ENCODE data around the gene DAD1.

DAD1 gene

GRCh38 chr14:22533739-22534359 is 55.2 kb downstream of the DAD1 start:
- DNase-seq, result no peak

GRCh38 chr14:22533057-22533704 is 55.8 kb downstream of the DAD1 start:
- no peak for DNase-seq

- no peak for DNase-seq
Observed at GRCh38 chr14:22532345-22533056, 56.5 kb downstream of the DAD1 start.

- DNase-seq, result no peak
Observed at GRCh38 chr14:22531451-22532344, 57.3 kb downstream of the DAD1 start.

- no peak for DNase-seq
Observed at GRCh38 chr14:22530127-22530526, 58.9 kb downstream of the DAD1 start.

- DNase-seq, result no peak
Observed at GRCh38 chr14:22526744-22527143, 62.3 kb downstream of the DAD1 start.

- no peak for DNase-seq
Observed at GRCh38 chr14:22526218-22526617, 62.8 kb downstream of the DAD1 start.

GRCh38 chr14:22524784-22525161 is 64.3 kb downstream of the DAD1 start:
- no peak for DNase-seq

GRCh38 chr14:22524115-22524783 is 64.8 kb downstream of the DAD1 start:
- no peak for DNase-seq

GRCh38 chr14:22523283-22523682 is 65.7 kb downstream of the DAD1 start:
- no peak for DNase-seq

GRCh38 chr14:22522466-22522957 is 66.5 kb downstream of the DAD1 start:
- no peak for DNase-seq

GRCh38 chr14:22521449-22522239 is 67.4 kb downstream of the DAD1 start:
- DNase-seq, result no peak

- no peak for DNase-seq
Observed at GRCh38 chr14:22520796-22521195, 68.2 kb downstream of the DAD1 start.

- DNase-seq, result no peak
Observed at GRCh38 chr14:22519877-22520685, 68.9 kb downstream of the DAD1 start.

- no peak for DNase-seq
Observed at GRCh38 chr14:22518073-22518472, 71.0 kb downstream of the DAD1 start.

- DNase-seq, result no peak
Observed at GRCh38 chr14:22517117-22517720, 71.8 kb downstream of the DAD1 start.

GRCh38 chr14:22515929-22516328 is 73.1 kb downstream of the DAD1 start:
- no peak for DNase-seq

Measured in femur (tissue), 1 donor.